Measurements from ENCODE around the gene INPP5A.
A peak's percentile ranks its signal among the peaks of the same experiment; 100 is the strongest.

Gene INPP5A

DNA sequence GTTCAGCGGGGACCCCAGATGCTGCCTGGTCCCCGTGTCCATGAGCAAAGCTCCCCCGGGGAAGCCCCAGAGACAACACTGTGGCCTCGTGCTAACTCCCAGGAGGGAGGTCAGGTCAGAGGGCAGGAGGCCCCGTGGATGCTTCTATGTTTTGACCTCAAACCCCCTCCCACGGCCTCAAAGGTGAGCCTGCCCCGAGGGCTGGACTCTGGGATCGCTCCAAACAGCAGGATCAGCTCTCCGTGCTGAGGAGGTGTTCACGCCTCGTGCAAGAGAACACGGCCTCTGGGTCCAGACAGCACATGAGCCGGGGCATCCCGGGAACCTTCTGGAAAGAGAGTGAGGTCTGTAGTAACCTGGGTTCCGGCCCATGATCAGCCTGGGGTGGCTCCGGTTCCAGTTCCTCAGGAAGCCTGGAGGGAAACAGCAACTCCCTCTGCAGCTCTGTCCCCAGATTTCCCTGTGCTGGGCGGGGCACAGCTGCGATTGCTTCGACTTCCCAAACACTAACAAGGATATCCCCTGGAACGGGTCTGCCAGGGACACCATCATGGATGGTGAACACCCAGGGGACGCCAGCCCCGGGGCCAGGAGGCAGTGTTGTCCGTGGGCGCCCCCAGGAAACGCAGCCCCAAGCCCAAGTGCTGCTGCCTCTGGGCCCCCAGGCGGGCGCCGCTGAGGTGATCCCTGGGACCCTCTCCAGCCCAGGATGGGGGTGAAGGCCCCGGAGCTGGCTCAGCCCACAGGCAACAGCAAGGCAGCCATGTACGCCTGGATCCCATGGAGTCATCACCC is 18.0 kb upstream of the INPP5A start:
- DNase-seq (ENCODE audit: low read depth), result no peak

DNA sequence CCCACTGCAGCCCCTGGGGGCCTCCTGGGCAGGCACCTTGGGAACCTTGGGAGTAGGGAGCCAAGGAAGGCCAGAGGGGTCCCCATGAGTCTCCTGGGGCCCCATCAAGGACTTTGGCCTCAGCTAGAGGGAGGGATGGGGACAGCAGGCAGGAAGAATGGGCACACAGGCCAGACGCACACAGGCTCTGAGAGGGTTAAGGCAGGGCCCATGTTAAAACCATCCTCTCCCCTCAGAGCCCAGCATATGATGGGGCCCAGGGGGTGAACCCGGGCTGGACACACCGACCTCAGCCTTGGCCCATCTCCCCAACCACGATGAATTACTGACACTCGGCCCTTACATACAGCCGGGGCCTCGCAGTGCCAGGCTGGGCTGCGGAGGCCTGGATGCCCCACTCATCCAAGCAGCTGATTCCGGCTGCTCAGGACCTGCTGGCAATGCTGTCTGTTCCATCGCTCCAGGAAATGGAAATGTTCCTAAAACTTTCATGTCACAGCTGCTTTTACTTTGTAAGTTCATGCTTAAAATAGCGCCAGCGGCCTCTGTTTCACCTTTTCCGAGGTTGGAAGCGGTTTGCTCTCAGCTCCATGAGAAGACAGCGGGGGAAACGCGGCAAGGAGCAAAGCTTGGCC is 17.3 kb upstream of the INPP5A start:
- DNase-seq (ENCODE audit: low read depth), result no peak

DNA sequence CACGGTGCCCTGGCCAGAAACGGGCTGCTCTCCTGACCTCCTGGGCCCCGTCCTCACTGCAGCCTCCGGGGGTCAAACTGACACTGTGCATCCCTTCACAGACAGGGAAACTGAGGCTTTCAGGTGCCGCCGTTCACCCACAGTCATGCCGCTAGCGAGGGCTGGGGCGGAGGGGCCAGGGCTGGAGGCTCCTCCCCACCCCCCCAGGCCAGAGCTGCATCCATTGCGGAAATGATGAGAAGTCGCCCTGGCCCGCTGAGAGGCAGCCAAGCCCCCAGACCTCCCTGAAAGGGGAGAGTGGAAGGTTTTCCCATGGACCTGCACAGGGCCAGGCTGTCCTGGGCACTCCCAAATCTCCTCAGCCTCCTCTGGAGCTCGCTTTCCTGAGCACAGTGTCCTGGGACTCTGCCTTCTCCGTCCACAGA is 16.5 kb upstream of the INPP5A start:
- no peak for DNase-seq (ENCODE audit: low read depth)

DNA sequence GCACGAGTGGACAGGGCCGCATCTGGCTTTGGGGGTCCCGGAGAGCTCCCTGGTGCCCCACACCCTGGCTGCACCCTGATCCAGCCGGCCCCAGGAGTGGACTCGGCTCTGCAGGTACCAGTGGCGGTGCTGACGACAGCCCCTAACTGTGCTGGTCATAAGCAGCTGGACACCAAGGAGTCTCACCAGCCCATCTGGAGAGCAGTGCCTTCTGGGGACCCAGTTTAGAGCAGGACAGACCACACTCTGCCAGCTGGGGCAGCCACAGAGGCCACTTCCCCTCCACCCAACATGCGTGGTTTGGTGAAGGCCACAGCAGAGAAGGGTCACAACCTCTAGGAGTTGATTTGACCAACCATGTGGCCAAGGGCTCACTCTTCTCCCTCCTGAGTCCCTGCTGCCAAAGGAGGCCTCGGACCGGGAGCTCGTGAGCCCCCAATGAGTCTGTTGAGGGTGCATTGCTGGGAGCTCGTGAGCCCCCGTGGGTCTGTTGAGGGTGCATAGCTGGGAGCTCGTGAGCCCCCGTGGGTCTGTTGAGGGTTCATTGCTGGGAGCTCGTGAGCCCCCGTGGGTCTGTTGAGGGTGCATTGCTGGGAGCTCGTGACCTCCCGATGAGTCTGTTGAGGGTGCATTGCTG is 16.0 kb upstream of the INPP5A start:
- no peak for DNase-seq (ENCODE audit: low read depth)

DNA sequence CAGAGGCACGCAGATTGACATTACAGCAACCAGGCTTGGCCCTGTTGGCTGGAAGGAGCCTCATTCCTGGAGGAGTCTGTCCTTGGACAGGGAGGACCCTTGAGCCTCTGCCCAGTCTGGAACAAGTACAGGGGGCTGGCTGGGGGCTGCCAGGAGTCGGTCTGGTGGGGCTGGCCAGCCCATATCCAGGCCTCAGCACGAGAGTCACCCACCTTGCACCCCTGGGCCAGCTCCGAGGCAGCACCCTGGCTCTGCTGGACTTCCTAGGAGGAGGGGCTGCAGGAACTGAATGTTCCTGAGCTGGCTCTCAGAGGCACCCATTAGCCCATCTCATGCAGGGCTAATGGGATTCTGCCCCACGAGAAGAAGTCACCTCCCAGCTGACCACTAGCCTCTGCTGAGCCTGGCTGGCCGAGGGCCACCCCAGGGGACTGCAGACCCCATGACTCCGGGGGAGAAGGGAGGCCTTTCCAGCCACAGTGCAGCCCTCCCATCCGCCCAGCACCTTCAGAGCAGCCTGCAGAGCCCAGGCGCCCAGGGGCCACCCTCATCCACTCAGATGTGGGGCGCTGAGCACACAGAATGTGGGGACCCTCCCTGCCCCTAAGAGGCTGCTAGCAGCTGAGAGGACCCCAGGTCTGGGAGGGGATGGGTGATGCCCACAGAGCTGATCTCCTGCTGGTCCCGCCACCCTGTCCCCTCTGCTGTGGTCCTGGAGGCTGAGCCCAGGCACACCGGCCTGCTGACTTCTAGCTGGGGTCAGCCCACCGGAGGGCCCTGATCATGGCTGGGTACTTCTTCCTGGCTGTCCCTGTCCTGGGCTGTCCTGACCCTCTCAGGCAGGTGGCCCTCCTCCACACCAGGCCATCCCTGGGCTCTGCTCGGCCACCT is 14.8 kb upstream of the INPP5A start:
- no peak for DNase-seq (ENCODE audit: low read depth)

DNA sequence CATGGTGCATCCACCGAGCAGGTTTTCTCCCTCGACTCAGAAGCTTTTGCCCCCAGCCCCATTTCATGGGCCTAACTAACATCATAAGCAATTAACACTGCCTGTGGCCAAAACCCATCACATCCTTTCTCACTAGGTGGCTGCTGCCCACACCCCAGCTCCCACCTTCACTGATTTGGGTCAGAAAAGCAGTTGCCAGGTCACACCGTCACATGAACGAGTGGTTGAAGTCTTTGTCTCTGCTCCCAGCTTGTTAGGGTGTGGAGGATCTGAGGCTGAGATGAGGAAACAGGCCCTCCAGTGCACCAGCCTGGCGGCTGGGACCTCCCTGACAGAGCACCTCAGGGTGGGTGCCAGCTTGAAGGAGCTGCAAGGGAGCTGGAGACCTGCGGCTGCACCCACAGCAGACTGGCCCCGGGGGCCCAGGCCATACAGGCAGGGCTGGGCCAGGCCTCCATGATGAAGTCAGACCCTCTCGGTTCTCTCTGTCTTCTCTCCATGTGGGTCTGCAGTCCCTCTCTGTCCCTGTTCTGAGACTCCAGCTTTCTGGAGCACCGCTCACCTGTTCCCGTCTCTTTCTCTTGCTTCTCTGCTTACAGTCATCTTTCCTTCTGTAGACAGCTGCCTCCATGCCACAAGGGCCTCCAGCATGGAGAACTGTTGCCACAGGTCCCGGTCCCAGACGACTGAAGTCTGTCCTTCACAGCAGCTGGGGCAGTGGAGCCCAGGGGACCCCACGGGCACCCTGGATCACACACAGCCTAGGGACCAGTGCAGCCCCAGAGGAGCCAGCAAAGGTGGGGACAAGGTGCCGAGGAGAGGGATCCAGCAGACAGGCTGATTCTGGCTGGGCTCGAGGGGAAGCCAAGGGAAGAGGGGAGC is 13.8 kb upstream of the INPP5A start:
- DNase-seq (ENCODE audit: low read depth), result no peak

DNA sequence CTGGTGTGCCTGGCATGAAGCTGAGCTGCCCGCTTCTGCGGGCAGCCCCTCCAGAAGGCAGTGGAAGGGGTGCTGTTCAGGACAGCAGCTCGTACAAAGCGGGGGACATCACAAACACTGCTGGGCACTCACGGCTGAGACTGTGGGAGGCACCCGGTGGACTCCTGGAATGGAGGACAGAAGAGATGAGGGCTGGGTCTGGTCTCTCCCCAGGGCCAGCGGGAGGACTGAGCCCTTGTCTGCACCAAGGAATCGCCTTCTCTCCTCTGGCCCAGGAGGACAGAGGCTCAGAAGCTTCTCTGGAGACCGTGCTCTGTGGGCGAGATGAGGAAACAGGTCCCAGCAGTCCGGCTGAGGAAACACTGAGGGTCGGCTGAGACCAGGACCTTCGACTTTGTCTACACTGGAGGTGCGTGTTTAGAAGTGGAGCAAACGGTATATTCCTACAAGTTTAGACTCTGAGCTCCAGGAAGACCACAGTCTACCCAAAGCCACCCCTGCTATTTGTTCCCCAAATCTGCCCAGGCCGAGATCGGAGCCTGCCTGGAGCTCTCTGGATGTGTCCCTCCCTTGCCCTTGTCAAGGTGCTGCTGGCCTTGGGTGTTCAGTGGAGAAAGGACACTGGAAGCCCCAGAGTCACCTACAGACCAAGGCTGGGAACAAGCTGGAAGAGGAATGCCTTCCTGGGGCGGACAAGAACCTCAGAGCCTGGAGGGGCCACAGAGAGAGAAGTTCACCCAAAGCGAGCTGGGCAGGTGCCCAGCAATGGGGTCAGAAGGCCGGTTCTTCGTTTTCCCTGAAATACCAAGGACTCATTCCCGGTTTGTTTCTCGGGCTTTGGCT is 12.9 kb upstream of the INPP5A start:
- DNase-seq (ENCODE audit: low read depth), result no peak

DNA sequence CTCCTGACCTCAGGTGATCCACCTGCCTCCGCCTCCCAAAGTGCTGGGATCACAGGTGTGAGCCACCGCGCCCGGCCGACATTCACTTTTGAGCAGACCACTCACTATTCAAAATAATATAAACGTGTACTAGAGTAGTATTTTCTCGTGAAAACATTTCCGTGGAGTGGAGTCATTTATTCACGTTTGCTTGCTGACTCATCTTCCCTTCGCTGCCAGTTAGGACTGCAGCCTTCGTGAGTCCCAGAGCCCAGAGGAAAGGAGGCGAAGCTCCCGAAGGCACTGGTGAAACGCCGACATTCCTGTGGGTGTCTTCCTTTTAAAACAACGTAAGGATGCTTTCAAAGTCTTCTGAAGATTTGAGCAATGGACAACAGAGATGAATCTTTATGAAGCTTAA is 10.9 kb upstream of the INPP5A start:
- DNase-seq (ENCODE audit: low read depth), result peak; percentile 87

DNA sequence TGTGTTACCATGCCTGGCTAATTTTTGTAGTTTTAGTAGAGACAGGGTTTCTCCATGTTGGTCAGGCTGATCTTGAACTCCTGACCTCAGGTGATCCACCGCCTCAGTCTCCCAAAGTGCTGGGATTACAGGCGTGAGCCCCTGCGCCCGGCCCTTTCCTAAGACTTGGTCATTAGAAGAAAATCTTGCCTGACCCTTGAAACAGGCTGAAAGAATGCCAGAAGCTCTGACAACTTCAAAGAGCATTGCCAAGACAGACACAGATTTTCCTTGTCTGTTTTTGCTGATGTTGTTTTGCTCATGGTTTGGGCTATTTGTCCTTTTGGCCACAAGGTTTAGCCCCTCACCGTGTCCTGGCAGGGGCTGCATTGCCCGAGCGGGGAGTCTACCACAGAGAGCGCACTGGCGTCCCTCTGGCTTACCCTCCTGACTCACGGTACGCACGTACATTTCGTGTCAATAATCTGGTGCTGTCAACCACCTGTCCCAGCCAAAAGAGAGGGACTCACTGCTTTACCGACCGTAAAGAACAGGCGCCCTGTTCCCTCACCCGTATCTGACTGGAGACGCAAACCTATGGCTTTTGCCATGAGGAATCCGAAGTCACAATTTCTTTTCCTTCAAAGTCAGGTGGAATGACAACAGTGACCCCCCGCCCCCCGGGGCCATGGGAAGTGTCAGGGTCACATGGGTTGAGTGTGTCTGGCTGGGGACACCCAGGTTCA is 10.1 kb upstream of the INPP5A start:
- no peak for DNase-seq (ENCODE audit: low read depth)

DNA sequence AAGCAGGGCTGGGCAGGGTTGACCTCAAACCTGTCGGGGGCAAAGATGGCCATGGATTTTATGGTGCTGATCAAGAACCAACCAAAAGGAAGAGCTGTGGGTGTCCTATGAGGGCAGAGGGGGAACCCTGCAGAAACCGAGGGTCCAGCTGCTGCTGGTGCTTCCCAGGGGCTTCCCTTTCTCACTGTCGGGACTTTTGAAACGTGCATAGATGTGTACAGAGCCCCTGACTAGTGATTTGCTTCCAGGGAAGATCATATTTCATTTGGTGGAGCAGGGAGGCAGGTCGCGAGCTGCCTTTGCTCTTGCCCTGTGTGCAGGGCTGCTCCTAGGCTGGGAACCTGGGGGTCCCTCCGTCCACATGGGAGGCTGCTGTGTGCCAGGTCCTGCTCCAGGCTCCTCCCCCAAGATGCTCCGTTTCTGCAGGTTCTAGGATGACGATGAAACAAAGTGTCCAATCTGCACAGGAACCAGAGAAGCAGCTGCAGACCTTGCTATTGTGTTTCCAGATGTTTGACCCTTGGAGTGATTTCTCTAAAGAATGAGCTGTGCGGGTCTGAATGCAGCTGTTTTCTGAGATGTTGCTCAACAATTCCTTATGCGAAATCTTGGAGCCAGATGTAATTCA is 9.4 kb upstream of the INPP5A start:
- no peak for DNase-seq (ENCODE audit: low read depth)

DNA sequence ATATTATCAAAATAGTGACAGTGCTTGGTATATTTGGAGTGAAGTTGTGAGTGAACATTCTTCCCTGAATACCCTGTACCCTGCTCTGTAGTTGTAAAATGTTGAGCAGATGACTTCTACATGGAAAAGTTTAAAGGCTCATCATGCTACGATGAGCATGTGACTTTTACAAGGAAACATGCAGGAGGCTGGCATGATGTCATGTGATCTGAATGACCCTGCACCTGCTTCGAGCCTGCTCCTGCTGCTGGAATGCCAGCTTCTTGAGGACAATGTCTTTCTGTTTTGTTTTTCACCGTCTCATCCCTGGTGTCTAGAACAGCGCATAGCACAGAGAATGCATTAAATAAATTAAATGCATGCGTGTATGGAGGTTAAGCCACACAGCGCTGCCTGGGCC is 5.4 kb upstream of the INPP5A start:
- peak; percentile 27 for DNase-seq (ENCODE audit: low read depth)

DNA sequence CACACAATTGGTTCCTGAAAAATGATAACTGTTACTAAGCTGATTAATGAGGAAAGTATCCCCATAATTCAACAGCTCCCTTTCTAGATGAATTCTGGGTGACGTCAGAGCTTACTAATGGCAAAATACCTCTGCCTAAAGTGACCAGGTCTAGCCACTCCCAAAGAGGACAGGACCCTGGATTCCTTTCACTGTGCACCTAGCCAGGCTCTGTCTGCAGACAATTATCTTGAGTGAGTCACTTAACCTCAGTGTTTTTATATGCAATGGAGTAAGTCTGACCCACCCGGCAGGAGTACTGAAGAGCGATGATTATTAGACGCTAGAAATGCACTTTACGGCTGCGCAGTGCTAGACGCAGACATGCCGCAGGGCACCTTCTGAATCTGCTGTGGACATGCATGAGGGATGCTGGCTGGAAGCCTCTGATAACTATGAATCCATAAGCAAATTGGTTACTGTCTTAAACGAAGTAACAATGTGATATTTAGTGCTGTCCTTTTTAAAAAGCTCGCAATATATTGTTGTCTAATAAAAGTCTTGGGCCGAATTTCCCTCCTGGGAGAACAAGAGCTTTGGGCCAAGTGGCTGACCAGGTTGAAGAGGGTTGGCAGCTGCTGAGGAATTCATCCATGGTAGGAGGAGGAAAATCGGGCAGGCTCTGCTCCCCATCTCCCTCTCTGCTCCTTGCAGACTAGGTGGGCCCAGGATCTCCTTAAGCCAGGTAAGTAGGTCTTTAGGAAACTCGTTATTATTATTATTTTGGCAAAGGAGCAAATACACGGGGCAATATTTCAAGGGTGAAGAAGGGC is 4.6 kb upstream of the INPP5A start:
- DNase-seq (ENCODE audit: low read depth), result peak; percentile 98

DNA sequence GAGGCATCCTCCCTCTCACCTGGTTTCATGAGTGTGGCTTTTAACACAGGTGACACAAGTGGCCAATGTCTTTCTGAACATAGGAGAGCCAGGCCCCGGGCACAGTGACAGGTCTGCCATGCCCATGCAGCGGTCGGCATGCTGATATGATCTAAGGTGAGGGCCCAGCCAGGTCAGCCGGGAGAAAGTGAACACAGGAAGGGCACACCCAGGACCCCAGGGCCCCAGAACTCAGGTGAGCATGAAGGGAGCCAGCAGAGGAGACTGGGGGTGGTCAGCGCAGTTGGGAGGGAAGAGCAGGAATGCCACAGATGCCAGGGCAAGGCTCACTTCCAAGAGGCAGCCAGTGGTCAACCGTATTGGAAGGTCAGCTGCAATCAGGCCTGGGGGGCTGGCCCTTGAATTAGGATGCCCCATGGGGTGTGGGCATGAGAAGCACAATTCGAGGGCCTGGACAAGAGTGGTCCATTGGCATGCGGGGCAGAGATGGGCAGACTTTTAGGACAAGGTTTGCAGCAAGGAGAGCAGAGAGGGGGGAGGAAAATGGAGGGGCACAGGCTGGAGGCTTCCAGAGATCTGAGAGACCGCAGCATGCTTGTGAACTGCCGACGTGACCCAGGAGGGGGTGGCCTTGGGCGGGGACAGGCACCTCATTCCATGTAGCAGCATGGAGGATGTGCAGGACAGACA is 3.9 kb upstream of the INPP5A start:
- no peak for DNase-seq (ENCODE audit: low read depth)

DNA sequence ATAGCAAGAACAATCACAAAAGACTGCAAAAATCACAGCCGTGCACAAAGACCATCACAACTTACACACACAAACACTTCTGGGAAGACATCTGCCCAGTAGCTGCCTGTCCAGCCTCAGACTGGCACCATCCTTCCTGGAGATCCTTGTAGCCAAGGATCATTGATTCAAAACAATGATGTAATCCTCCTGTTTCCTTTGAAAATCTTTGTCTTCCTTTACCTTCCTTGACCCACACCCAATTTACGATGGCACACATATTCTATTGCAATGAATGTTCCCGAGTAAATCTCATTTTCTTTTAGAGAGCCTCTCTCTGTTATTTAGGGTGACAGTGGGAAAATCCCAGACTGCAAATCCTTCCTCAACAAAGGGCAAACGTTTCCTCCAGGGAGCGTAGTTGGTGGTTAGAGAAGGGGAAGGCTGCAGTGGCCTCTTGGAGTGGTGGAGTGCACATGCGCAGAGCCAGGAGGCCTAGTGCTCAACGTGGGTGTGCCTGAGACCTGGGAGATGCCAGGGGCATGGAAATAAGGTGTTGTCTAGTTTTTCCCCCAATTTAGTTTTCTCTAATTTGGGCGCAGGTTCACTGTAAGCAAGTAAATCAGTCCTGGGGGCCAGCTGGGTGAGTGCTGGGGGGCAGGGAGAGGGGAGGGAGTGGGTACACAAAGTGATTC is 3.1 kb upstream of the INPP5A start:
- DNase-seq (ENCODE audit: low read depth), result no peak

DNA sequence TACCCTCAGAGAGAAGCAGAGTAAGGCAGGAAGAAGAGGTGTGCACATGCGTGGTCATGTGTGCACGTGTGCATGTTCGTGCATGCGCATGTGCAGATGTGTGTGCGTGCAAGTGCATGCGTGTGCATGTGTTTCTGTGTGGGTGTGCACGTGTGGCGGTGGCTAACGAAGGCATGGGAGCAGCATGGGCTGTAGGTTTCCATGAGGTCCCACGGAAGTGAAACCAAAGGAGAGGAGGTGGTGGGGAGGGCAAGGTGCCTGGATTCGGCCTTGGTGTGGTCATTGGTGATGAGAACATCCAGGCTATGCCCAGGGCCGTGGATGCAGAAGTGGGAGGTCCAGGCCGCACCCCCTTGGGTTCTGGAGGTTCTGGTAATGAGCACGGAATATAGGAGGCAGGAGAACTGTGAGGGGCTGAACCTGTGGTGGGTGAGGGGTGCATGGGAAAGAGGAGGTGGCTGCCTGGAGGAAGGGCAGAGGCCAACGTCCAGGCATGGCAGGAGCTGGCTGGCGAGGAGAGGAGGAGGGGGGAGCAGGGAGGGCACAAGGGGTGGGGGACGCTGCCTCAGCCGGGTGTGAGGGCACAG is 2.4 kb upstream of the INPP5A start:
- DNase-seq (ENCODE audit: low read depth), result no peak

DNA sequence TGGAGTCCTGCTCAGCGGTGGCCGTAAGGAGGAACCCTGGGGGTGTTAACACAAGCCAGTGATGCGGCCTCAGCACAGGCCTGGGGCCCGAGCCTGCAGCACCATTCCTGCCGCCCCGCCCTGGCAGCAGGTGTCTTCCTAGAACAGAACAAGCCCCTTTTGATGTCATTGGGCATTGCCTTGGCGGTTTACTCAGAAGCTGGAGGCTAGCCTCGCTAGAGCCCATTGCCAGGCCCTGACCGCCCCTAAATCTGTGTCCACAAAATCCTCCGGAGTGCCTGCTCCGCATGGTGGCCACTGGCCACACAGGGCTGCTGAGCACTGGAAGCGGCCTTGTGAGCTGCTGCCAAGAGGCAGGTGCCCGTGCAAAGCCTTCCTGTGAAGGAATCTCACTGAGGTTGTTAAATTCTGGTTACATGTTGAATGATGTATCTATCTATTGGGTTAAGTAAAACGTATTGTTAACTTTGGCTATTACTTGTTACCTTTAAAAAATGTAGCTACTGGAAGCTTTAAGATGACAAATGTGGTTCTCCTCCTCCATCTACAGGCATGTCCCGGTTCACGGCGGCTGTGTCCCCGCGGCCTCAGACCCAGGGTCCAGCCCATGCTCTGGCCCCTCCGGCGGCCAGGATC is 1.2 kb upstream of the INPP5A start:
- peak; percentile 39 for DNase-seq (ENCODE audit: low read depth)
